Thoracic aorta (tissue), 2 donors: ENCODE data around the gene CTNNA2. TPM values are rescaled to one million over a fixed set of nuclear protein-coding genes. Genes with fewer than 3 reads are reported as not detected.

Experiments
- ATAC-seq: fragments of 150-250 bp; one replicate; pipeline ENCODE4 v1.8.0; 2017; ENCODE audit warnings: low read depth; ENCODE audit not compliant: insufficient number of reproducible peaks, low FRiP score
- DNase-seq: peaks from one replicate; pipeline ENCODE4 v3.0.0-alpha.2; 2020; ENCODE audit warnings: low spot score
- H3K27ac ChIP-seq, 2 donors: fragments of 200-600 bp; sonication (generic); 1 replicate in 1 of 2; 2 replicates in 1 of 2; pipeline ENCODE4 v1.5.1; 2016; ENCODE audit warnings: mild to moderate bottlenecking in 2 of 2, moderate library complexity in 2 of 2
- H3K27me3 ChIP-seq: fragments of 200-600 bp; sonication (generic); replicated peaks from 2 replicates; pipeline ENCODE4 v1.6.0; 2016; ENCODE audit warnings: mild to moderate bottlenecking; ENCODE audit not compliant: insufficient read depth
- H3K36me3 ChIP-seq: fragments of 200-600 bp; sonication (generic); one replicate; pipeline ENCODE4 v1.5.1; 2016
- H3K4me1 ChIP-seq, 2 donors: fragments of 200-600 bp; sonication (generic); 1 replicate in 1 of 2; 2 replicates in 1 of 2; pipeline versions ENCODE4 v1.5.1 to v1.6.0; 2016; ENCODE audit warnings: low read depth in 2 of 2, mild to moderate bottlenecking in 1 of 2; ENCODE audit not compliant: control insufficient read depth in 1 of 2
- H3K4me3 ChIP-seq: fragments of 200-600 bp; sonication (generic); 2 replicates; pipeline ENCODE4 v1.5.1; 2016; ENCODE audit warnings: mild to moderate bottlenecking
- H3K9me3 ChIP-seq: fragments of 200-600 bp; sonication (generic); 2 replicates; pipeline ENCODE4 v1.5.1; 2016
- total RNA-seq, 2 donors: library from RNA; depleted of rRNA; stranded (reverse); fragments of >200 nt; gene quantifications; one replicate each; pipeline versions ENCODE4 v1.1.0 to v1.2.3, GENCODE V29; 2016
- TF ChIP-seq, protein P1 (sequence below): fragments of 200-600 bp; sonication (generic); IDR thresholded peaks from one replicate; pipeline ENCODE4 v1.5.1; 2019; ENCODE audit warnings: antibody characterized with exemption

CTNNA2 gene
- total RNA-seq, 2 donors from 2014 or later, result not detected

GRCh38 chr2:80311304-80311703, 798.5 kb downstream of the CTNNA2 start:
- no peak for DNase-seq
- Histone ChIP-seq H3K27ac (no peak overlapping the region), H3K9me3 (no peaks in the 10 kb centered on the region), H3K36me3 (no peaks in the 10 kb centered on the region), H3K4me1 (no peaks in the 10 kb centered on the region), H3K27me3 (no peaks in the 10 kb centered on the region), H3K4me3 (no peak overlapping the region)
- no peak for ATAC-seq
- TF ChIP-seq, protein P1, sequence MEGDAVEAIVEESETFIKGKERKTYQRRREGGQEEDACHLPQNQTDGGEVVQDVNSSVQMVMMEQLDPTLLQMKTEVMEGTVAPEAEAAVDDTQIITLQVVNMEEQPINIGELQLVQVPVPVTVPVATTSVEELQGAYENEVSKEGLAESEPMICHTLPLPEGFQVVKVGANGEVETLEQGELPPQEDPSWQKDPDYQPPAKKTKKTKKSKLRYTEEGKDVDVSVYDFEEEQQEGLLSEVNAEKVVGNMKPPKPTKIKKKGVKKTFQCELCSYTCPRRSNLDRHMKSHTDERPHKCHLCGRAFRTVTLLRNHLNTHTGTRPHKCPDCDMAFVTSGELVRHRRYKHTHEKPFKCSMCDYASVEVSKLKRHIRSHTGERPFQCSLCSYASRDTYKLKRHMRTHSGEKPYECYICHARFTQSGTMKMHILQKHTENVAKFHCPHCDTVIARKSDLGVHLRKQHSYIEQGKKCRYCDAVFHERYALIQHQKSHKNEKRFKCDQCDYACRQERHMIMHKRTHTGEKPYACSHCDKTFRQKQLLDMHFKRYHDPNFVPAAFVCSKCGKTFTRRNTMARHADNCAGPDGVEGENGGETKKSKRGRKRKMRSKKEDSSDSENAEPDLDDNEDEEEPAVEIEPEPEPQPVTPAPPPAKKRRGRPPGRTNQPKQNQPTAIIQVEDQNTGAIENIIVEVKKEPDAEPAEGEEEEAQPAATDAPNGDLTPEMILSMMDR, result no peak

DNA sequence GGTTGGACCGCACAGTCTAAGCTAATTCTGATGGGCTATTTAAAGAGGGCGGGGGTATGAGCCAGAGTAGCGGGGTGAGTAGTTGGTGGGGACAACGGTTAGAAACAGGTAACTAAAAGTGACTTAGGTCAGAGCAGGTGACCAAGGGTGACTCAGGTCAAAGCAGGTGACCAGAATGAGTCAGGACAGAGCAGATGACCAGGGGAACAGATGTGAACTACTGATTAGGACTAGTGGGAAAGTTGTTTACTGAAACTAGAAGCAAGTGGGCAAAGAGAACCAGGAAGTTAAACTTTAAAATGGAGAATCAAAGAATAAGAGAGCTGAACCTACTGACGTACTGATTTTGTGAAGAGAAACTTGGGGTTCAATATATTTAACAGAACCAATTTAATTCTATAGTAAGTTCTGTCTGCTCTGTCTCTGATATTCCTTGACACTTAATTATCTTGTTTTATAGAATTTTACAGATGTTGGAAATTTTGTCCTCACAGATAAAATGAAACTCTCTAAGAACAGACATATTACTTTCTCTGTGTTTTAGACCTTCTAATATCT, 799.5 kb downstream of the CTNNA2 start:
- H3K4me3 ChIP-seq, result no peak overlapping the region
- no peaks in the 10 kb centered on the region for H3K4me1 ChIP-seq
- H3K9me3 ChIP-seq, result no peaks in the 10 kb centered on the region
- TF ChIP-seq, protein P1, result no peak
- H3K27ac ChIP-seq, result no peak overlapping the region
- ATAC-seq (no peak), DNase-seq (no peak)
- no peaks in the 10 kb centered on the region for H3K27me3 ChIP-seq
- H3K36me3 ChIP-seq, result no peaks in the 10 kb centered on the region

DNA sequence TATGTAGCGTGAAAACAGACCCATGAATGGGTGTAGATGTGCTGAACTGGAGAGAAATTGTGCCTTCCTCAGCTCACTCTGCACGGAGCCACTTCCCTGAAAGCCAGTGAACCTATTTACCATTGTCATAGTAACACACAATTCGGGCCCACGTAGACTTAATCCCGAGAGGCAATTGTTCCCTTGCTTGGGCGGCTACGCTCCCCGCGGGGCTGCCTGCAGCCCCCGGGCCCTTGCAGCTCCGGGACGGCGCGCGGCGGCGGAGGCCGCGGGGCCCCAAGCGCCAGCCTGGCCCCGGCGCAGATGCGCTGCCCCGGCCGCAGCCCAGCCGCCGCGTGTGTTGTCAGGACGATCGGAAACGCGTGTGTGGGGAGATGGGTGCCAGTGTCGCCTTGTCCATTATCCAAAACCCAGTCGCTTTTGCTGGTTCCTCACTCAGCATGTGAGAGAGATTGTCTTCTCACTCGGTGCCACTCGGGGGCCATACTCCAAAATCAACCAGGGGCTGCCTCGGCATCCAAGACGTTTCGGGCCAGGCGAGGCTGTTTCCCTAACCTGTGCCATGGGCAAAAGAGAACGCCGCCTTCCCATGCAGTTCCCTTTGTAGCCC, 809.6 kb downstream of the CTNNA2 start:
- H3K27ac ChIP-seq, result no peak overlapping the region
- no peak overlapping the region for H3K4me3 ChIP-seq
- no peaks in the 10 kb centered on the region for H3K27me3 ChIP-seq
- H3K36me3 ChIP-seq, result no peaks in the 10 kb centered on the region
- H3K9me3 ChIP-seq, result no peaks in the 10 kb centered on the region
- H3K4me1 ChIP-seq, result no peaks in the 10 kb centered on the region
- DNase-seq, result no peak
- TF ChIP-seq, protein P1, result no peak
- ATAC-seq, result no peak

GRCh38 chr2:80322958-80323357, 810.1 kb downstream of the CTNNA2 start:
- Histone ChIP-seq H3K9me3 (no peaks in the 10 kb centered on the region), H3K27ac (no peak overlapping the region), H3K4me1 (no peaks in the 10 kb centered on the region), H3K4me3 (no peak overlapping the region), H3K27me3 (no peaks in the 10 kb centered on the region), H3K36me3 (no peaks in the 10 kb centered on the region)
- DNase-seq (no peak), ATAC-seq (no peak)
- TF ChIP-seq, protein P1, result no peak

DNA sequence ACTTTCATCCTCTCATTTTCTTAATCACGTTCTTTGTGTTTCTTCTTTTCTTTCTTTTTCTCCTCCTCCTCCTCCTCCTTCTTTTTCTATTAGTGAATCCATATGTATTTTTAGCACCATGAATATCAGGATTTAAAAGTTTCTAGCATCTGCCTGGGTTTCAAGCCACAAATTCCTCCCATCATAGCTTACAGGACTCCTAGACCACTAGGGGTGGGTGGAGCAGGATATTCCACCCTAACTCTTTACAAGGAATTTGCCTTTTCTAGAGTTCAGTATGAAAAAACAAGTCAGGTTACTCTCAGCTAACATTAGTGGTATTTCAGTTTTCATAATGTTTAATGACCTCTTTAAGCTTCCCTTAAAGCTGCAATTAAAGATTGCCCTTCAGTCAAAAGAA, 810.8 kb downstream of the CTNNA2 start:
- Histone ChIP-seq H3K27ac (no peak overlapping the region), H3K9me3 (no peaks in the 10 kb centered on the region)
- ATAC-seq, result no peak

More for the DNA sequence above, 810.8 kb downstream of the CTNNA2 start:
- no peaks in the 10 kb centered on the region for H3K36me3 ChIP-seq
- H3K4me3 ChIP-seq, result no peak overlapping the region
- TF ChIP-seq, protein P1, result no peak
- DNase-seq, result no peak
- no peaks in the 10 kb centered on the region for H3K27me3 ChIP-seq
- H3K4me1 ChIP-seq, result no peaks in the 10 kb centered on the region
